ENCODE results near the gene RBM33.

The RBM33 gene

DNA sequence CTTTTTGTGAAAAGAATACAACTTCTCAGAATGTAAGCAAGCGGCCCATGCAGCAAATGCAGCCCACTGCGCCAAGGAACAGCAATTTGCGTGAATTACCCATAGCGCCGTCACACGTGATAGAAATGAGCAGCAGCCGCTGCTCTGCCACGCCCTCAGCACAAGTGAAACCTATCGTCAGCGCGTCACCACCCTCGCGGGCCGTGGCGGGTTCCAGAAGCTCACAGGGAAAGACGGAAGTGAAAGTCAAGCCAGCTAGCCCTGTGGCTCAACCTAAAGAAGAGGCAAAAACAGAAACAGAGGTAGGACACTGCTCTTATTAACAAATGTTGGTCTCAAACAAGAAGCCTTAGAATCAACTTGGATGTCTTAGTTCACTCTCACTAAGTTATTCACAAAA, 97.3 kb downstream of the RBM33 start:
- DNase-seq (ENCODE audit: extremely low read depth in 1 of 2, low read depth in 1 of 2), result no peak

DNA sequence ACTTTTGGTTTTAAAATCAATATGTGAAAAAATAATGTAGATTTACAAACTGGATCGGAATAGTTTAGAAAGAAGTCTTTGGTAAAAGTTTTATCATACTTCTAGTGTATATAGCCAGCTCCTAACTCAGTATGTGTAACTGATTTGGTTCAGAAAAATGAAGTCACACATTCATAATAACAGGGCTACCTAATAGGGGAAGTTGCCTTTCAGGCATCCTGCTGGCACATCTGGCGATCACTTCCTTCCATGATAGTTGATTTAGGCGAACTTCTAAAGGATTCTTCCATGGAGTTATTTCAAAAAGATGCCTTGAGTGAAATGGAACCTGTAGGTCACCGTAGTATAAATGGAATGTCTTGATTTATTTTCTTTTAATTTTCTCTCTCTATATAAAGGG, 98.7 kb downstream of the RBM33 start:
- no peak for DNase-seq (ENCODE audit: extremely low read depth in 1 of 2, low read depth in 1 of 2)

DNA sequence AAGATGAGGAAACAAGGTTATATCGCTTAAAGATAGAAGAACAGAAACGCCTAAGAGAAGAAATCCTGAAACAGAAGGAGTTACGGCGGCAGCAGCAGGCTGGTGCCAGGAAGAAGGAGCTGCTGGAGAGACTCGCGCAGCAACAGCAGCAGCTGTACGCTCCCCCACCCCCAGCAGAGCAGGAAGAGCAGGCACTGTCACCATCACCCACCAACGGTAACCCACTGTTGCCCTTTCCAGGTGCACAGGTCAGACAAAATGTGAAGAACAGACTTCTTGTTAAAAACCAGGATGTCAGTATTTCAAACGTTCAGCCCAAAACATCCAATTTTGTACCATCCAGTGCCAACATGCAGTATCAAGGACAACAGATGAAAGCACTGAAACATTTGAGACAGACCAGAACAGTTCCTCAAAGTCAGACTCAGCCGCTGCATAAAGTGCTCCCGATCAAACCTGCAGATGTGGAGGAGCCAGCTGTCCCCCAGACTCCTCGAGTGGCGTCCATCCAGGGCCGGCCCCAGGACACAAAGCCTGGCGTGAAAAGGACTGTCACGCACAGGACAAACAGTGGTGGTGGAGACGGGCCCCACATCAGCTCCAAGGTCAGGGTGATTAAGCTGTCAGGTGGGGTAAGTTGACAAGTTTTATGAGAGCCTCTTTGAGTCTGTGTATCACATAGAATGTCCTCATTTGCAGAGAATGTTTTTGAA, 100.7 kb downstream of the RBM33 start:
- no peak for DNase-seq (ENCODE audit: extremely low read depth in 1 of 2, low read depth in 1 of 2)

DNA sequence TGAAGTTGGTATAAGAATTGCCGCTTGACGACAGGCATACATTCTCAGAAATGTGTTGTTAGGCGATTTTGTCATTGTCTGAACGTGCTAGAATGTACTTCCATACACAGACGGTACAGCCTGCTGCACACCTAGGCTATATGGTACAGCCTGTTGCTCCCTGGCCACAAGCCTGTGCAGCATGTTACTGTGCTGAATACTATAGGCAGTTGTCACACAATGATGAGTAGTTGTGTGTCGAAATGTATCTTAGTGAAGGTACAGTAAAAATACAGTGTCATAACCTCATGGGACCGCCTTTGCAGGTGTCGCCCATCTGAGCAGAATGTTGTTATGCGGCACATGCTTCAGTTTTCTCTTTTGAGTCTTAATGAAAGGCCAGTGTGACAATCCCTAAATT, 101.3 kb downstream of the RBM33 start:
- no peak for DNase-seq (ENCODE audit: extremely low read depth in 1 of 2, low read depth in 1 of 2)

DNA sequence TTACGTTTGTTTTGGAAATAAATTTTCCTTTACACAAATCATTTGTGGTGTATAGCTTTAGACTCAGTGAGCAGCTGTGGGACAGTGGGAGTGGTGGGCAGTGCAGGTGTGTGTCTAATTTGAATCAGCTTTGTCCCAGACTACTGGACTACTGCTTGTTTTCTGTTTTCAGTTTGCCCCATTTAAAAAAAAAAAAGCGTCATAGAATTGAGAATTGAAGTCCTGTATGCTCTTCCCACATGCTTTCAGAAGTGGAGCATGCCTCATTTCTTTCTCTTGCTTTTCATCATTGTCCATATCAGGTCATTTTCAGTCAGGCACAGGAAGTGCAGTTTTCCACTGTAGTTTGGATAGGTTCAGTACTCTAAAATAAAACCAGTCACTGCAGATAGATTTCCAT, 101.7 kb downstream of the RBM33 start:
- no peak for DNase-seq (ENCODE audit: extremely low read depth in 1 of 2, low read depth in 1 of 2)

DNA sequence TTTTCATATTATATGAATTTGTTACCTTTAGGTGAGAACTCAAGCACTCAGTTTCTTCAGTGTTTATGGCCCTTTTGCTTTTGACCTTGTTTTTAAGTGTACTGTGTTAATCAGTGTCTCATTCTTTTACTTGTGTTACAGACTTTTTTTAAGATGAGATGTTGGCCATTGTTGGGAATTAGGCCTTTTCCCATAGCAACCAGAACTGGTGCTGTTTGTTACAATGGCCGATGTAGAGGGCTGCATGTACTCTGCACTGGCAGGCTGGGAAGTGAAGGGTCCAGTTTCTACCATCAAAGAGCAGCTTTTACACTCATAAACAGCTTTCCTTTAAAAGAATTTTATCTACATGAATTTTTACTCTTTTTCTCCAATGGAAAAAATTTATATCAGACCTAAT, 102.7 kb downstream of the RBM33 start:
- no peak for DNase-seq (ENCODE audit: extremely low read depth in 1 of 2, low read depth in 1 of 2)

DNA sequence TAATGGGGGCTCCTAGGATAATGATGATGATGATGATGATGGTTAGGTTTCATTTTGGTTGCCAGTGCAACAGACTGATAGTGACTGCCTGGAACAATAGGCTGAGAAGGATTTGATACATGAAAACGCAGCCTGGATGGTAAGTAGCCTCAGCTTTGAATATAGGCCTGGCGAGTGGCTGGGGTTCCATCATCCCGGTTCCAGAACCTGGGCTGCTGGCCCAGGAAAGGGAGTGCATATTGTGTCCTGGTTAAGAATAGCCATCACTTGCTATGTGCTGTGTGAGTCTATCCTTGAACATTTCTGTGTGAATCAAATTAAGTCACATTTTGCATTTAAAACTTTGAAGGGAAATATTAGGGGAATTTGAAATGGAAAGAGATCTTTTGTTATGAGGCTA, 105.1 kb downstream of the RBM33 start:
- DNase-seq (ENCODE audit: extremely low read depth in 1 of 2, low read depth in 1 of 2), result no peak

DNA sequence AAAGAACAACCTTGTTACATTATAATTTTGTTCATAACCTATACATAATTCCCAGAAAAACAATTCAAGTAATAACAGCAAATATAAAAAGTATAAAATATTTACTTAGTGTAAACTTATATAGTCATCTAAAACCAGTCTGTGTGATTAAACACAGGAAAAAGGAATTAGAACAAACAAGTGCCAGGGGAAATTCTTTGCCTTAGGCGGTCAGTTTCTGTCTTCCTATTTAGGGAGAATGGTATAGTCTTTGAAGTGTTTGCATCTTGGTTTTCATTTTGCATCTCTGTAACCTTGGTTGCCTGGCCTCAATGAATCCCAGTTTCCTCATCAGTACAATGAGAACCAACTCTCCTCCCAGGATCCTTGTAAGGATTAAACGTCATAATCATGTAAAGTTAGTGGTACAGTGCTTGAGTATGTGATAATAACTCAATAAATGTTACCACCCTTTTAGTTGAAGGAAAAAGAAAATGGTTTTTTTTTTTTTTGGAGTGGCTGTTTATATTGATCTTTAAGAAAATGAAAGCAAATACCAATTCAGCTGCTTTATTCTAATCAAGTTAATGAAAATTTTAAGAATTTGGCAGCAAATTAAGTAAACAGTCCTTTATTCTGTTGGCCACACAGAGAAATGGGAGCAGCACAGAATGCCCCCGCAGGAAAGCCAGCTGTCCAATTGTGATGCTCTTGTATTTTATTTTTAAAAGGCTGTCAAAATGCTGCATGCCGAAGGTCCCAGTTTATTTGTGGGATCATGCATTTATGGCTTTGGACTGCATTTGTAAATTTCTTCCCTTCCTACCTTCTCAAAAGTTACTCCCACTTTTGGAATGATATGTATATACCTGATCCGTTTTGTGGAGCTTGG, 106.0 kb downstream of the RBM33 start:
- no peak for DNase-seq (ENCODE audit: extremely low read depth in 1 of 2, low read depth in 1 of 2)

DNA sequence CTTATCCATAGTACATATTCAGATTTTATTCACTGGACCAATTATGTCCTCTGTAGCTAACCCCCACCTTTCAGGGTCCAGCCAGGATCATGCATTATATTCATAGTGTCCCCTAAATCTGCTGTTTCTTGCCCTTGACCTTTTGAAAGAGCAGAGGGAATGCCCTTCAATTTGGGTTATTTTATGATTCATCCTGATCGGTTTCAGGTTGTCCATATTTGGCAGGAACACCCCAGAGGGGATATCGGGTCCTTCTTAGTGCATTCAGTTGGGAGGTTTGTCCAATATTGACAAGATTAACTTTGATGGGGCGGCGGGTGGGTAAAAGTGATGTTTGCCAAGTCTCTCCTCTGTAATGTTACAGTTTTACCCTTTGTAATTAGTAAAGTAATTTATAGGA, 106.9 kb downstream of the RBM33 start:
- no peak for DNase-seq (ENCODE audit: extremely low read depth in 1 of 2, low read depth in 1 of 2)

DNA sequence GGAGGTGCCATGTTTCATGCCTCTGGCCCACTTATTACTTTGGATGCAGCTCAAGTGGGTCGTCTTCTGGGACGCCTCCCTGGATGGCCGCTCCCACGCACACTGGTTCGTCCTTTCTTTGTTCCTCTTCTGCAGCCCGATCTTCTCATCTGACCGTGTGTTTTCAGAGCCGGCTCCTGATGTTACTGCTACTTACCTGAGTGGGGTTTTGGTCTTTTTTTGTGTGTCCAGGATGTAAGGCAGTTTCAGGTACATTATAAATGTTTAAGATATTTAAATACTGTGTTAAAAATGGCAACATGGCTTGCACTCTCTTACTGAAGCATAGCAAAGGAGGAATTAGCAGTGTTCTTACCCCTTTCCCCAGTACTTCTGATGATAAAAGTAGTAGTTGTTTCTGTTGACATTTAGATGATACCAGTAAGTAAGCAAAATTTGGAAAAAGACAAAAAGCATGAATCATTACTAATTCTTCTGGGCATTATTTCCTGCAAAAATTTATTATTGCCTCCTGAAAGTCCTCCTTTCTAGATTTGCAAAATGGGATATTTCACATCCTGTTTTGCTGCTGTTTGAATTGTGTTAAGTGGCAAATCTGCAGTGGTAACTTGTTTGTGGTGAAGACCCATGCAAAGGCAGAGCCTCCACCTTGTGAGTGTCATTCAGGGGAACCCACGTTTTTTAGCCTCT, 108.4 kb downstream of the RBM33 start:
- no peak for DNase-seq (ENCODE audit: extremely low read depth in 1 of 2, low read depth in 1 of 2)

DNA sequence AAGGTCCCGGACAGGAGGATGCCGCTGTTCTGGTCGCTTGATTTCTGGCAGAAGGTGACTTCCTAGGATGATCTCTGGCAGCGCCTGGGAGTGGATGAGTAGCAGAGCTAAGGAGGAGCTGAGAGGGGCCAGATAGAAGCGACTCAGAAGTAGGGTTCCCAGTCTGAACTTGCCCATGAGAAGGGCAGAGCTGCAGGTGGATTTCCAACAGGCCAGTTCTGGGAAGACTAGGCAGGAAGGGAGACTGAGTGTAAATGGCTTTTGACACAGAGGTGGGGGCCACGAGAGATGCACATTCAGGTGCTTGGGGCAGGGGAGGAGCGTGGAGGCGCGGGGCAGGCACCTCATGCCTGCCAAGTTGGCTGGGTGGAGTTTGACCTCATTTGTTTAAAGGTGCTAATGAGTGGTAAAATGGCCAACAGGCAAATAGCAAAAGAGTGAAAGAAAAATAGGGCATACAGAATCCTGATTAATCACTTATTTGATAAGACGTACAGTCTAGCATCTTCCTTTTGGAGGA, 109.0 kb downstream of the RBM33 start:
- no peak for DNase-seq (ENCODE audit: extremely low read depth in 1 of 2, low read depth in 1 of 2)

DNA sequence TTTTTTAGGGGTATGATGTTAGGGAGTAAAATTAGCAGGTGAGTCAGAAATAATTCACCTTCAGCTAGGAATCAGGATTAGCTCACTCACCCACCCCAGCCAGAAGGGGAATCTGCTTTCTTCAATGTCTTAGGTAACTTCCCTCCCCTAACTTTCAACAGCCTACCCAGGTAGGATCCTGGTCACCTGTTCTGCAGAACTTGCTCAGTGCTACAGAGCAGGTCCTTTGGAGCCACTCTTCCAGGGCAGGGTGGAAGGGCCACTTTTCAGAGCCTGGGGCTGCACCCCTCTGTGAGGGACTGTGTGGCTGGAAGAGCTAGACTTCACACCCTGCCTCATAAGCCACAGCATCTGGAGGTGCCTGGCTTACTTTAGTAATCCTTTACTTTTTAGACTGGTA, 109.7 kb downstream of the RBM33 start:
- no peak for DNase-seq (ENCODE audit: extremely low read depth in 1 of 2, low read depth in 1 of 2)

DNA sequence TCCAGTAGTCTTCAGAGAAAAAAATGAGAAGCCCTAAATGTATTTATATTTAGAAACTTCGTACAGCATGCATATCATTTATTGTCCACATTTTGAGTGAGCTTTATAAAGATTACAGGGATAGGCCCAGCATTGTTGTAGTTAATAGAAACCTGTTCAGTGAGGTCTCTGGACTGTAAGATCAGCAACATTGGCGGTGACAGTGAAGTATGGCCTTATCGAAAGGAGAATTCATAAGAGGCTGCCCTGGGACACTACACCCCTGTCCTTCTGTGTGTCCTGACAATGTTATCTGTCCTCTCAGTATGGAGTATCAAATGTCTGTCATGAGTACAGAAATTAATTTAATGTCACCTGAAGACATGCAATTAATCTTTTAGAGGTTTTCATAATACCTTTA, 110.6 kb downstream of the RBM33 start:
- no peak for DNase-seq (ENCODE audit: extremely low read depth in 1 of 2, low read depth in 1 of 2)

DNA sequence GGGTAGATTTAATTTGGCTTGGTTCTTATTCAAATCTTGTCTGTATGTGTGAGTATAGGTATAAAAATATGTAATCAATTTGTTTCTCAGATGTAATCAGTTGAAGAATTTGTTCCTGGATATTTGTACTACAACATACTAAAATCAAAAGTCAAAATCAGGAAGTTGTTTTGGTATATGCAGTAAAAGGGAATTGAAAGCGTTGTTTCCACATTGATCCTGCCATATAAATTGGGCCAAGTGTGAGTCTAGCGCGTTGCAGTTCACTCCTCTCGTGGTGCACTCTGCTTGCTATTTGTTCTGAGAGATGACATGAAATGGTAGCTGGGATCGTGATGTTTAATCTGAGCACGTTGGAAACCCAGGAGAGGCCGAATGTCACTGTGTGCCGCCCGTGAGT, 111.9 kb downstream of the RBM33 start:
- no peak for DNase-seq (ENCODE audit: extremely low read depth in 1 of 2, low read depth in 1 of 2)

DNA sequence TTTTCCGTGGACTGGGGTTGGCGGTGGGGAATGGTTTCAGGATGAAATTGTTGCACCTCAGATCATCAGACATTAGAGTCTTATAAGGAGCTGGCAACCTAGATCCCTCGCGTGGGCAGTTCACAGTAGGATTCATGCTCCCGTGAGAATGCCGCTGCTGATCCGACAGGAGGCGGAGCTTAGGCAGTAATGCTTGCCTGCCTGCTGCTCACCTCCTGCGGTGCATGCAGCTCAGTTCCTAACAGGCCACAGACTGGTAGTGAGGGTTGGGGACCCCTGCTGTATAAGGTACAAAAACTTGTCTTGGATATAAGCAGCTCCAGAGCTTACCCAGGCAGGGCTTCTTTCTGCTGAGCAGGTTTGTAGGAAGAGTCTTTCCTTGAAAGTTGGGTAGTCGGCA, 113.9 kb downstream of the RBM33 start:
- DNase-seq (ENCODE audit: extremely low read depth in 1 of 2, low read depth in 1 of 2), result no peak

DNA sequence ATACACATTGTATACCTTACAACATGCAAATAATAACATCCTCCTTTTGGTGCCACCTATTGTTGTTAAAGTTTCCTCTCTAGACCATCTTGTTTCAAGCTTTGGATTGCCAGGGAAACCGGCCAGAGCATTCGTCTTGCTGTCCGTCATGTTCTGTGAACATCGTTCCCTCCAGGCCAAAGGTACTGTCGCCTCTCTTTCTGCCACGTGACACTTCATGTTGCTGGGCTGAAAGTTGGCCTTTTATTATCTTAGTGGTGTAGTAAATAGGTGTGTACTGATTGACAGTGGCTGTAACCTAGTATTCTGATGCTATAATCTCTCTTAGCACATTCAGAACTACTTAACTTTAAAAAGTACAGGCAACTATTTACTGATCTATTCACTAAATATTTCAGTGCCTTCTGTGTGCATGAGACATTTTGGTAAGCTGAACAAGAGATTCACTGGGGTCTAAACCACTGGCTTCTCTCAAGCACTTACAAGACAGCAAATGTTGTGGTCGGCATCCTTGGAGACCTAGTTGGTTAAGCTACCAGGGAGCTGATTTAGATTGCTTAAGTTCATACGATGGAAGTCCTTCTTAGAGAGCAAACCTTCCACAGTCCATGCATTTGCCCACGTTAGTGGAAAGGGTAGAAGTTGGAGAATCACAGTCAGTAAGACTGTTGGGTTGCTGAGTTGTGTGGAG, 115.4 kb downstream of the RBM33 start:
- no peak for DNase-seq (ENCODE audit: extremely low read depth in 1 of 2, low read depth in 1 of 2)

DNA sequence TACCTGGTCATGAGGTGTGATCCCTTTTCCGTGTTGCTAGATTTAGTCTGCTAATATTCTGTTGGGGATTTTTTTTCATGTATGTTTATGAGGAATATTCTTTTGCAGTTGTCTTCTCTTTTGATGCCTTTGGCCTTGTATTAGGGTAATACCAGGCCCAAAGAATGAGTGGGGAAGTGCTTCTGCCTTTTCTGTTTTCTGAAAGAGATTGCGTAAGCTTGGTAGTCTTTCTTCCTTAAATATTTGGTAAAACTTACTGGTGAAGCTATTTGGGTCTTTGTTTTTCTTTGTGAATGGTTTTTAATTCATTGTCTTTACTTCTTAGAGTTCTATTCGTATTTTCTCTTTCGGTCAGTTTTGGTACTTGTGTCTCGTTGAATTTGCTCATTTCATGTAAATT, 116.7 kb downstream of the RBM33 start:
- DNase-seq (ENCODE audit: extremely low read depth in 1 of 2, low read depth in 1 of 2), result no peak

DNA sequence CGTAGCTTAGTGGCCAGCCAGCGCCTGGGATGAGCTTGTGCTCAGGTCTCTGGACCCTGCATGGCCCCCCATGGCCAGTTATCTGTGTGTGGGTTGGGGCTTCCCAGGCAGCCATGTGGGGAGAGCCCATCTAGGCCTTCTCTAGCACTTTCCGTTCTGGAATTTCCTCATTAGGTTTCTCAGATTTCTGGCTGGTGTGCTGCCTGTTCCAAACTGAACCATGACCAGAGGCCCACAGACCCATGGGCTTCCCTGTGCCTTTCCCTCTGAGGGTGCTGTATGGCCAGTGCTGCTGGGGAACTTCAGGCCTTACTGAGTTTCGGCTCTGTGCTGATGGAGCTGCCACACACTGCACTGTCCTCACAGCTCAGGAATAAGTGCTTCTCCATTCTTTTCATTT, 117.6 kb downstream of the RBM33 start:
- no peak for DNase-seq (ENCODE audit: extremely low read depth in 1 of 2, low read depth in 1 of 2)

DNA sequence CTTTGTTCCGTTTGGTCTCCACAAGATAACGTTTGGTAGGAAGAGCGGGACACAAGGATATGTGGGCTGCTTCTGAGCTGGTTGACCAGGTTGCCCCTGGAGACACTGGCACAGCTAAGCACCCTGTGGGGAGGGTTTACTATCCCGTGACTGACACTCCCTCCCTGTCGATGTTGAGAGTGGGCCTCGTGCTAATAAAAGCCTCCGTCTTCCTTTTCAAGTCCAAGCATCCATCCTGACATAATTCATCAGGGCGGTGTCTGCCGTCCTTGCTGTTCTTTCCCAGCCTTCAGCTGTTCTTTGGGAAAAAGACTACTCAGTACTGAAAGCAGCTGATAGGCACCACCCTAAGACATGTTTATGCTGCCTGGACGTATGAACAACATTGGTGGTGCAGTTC, 118.2 kb downstream of the RBM33 start:
- DNase-seq (ENCODE audit: extremely low read depth in 1 of 2, low read depth in 1 of 2), result no peak

DNA sequence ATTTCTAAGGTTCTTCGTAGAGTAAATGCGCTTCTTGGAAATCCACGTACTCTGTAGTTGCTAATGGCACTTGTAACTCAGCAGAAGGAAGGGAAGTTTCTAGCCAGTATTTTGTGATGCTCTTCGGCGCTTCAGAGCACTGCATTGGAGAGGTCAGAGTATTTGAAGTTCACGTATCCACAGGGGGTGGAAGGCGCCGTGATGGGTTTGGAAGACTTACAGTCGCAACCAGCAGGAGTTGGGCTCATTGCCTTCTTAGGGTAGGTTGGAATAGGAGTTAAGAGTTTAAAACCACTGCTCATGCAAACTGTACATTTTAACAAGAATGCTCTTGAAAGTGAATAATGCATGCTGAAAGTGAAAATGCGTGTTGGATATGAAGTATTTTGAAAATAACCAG, 118.7 kb downstream of the RBM33 start:
- no peak for DNase-seq (ENCODE audit: extremely low read depth in 1 of 2, low read depth in 1 of 2)
